ENCODE results near the gene PCDHGC4. TPM values are rescaled to one million over a fixed set of nuclear protein-coding genes. Genes with fewer than 3 reads are reported as not detected.

The PCDHGC4 gene
- total RNA-seq, 1 donor from 2014 or later = 0.05 TPM

DNA sequence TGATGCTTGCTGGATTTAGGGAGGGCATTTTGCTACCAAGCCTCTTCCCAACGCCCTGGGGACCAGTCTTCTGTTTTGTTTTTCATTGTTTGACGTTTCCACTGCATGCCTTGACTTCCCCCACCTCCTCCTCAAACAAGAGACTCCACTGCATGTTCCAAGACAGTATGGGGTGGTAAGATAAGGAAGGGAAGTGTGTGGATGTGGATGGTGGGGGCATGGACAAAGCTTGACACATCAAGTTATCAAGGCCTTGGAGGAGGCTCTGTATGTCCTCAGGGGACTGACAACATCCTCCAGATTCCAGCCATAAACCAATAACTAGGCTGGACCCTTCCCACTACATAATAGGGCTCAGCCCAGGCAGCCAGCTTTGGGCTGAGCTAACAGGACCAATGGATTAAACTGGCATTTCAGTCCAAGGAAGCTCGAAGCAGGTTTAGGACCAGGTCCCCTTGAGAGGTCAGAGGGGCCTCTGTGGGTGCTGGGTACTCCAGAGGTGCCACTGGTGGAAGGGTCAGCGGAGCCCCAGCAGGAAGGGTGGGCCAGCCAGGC, 27.0 kb downstream of the PCDHGC4 start:
- intact Hi-C loops (cut with micrococcal nuclease) = loop anchor here (1.0 to 2.0 kb wide), 5 partner anchors 53 to 191 kb away; partner anchors contain the start of genes PCDHGA10, PCDHGB7 and TAF7

DNA sequence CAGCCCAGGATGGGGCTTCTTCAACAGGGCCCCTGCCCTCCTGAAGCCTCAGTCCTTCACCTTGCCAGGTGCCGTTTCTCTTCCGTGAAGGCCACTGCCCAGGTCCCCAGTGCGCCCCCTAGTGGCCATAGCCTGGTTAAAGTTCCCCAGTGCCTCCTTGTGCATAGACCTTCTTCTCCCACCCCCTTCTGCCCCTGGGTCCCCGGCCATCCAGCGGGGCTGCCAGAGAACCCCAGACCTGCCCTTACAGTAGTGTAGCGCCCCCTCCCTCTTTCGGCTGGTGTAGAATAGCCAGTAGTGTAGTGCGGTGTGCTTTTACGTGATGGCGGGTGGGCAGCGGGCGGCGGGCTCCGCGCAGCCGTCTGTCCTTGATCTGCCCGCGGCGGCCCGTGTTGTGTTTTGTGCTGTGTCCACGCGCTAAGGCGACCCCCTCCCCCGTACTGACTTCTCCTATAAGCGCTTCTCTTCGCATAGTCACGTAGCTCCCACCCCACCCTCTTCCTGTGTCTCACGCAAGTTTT, 27.6 kb downstream of the PCDHGC4 start:
- intact Hi-C loops (cut with micrococcal nuclease) = loop anchor here (1.0 to 2.0 kb wide), 5 partner anchors 52 to 192 kb away; partner anchors contain the start of genes PCDHGA10, PCDHGB7 and TAF7

DNA sequence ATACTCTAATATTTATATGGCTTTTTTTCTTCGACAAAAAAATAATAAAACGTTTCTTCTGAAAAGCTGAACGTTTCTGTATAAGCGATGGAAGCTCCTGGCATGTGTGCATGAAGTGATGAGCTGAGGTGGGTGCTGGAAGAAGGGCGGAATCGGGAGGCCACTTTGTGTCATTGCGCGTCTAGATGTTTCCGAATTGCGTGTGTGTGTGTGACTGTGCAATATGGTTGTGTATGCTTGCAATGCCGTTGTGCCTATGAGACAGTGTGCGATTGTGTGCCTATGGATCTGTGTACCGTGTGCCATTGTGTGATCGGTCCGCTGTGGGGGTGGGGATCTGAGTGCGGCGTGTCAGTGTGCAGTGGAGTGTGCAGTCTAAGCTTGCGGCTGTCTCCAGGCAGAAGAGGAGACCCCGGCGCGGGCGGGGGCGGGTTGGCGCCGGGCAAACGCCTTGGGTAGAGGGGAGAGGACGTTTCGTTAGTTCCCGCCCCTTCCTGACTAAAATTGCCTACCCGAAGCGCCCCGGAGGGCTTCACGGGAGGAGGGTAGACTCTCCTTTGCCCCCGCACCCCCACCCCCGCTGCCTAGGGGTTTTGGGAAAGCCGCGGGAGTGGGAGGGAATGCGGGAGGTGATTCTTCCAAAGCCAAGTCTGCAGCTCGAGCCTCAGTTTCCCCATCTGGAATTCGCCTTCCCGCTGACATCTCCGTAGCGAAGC, 28.2 kb downstream of the PCDHGC4 start:
- intact Hi-C loops (cut with micrococcal nuclease) = loop anchor here (1.0 to 2.0 kb wide), 5 partner anchors 52 to 192 kb away; partner anchors contain the start of genes PCDHGA10, PCDHGB7 and TAF7

DNA sequence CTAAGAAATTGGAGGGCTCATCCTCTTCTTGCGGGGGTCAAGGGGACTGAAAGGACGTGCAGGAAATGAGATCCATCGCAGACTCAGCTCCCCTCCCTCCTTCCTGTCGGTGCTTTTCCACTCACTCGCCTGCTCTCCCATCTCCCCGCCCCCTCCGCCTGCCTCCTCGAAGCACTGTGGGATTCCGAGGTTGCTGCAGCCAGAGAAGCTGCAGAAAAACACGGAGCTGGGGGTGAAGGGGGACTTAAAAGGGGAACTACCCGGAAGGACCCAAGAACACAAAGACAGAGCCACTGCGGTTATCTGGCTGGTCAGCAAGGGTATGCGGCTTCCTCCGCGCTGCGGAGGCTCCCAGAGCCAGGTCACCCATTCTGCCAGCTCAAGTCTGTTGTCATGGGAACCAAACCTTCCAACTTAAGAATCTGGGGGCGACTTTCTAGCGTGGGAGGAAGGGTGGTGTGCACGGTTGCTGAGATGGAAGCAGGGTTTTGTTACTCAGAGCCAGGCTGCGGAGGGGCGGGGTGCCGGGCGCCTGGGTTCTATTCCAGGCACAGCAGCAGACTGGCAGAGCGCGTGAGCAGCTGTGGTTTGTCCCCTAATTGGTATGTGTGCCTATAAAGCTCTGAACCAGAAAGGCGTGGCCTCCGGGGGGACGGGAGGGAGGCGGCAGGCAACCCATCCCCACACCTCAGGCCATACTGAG, 28.9 kb downstream of the PCDHGC4 start:
- intact Hi-C loops (cut with micrococcal nuclease) = loop anchor here (2.0 kb wide), 4 partner anchors 51 to 193 kb away; partner anchors contain the start of genes PCDHGA10 and TAF7

DNA sequence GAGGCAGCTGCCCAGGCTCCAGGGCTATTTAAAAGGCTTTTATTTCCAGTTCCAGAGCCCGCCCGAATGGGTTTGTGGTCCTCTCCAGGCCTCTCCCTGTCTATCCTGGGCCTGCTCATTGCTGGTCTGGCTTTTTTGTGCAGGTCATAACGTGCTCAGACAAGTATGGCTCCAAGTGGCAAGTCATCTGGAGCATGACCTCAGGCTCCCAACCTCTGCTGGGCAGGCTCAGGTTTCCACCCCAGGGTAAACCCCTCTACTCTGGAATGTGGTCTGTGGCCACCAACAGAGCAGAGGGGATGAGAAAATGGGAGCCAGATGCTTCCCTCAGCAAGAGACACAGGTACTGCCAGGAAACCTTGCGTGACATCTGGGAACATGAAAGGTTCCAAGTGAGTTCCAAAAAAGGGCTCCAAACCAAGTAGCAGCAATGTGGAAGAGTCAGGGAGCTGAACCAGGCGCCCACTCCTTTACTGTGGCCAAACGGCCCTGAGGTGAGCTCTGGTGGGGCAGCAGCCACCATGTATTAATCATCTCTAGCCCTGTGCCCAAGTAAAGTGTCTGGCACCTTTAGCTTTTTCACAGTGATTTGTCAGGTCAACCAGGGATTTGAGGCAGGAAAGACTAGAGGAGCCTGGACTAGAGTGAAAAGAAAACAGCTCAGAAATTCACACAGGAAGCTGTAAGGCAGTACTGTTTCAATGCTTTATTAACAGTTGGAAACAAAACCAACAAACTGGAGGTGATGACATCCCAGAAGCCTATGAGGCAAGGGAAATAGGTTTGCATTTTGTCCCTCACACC, 29.7 kb downstream of the PCDHGC4 start:
- intact Hi-C loops (cut with micrococcal nuclease) = no loop called here

DNA sequence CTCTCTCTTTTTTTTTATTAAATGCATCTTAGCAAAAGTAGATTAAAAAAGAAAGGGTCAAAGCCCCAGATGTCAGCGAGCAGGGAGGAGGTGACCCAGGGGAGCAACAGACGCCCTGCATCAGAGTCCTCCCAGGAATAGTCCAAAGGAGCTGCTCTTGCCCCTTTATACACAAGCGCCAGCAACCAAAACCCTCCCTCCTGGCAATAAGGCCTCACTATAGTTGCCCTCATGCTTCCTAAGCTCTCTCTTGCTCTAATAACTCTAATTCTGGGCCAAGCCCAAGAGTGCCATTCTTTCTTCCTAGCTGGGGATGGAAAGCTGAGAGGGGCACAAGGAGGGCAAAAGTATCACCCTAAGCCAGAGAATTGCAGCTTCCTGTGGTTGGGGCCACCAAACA, 30.3 kb downstream of the PCDHGC4 start:
- intact Hi-C loops (cut with micrococcal nuclease) = no loop called here

DNA sequence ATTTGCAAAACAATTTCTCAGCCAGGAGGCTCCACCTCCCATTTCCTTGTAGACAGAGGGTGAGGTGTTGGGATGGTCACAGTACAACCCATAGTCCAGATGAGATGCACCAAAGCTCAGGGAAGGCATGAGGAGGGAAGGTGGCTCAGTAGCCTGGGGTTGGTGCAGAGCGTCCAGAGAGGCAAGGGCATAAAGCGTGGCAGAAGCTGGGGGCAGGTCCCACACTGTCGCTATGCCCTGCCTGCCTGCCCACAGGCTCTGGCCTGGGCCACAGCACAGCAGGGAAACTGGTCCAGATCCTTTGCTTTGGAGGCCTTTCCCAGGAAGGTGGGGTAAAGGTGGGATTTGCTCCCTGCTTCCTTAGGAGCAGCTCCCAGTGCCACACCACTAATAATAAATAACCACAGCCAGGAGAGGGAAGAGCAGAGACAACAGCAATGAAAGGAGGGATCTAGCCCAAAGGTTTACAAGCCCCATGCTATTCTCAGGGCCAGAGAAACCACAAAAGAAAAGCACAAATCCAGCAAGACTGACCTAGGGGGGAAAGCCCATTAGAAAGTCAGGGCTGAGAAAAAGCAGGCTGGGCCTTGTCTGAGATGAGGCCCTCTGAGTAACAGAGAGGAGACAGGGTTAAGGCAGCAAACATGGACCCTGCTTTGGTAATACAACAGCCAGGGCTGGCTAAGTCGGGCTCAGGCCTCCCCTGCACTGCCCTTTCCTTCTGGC, 31.3 kb downstream of the PCDHGC4 start:
- intact Hi-C loops (cut with micrococcal nuclease) = no loop called here

DNA sequence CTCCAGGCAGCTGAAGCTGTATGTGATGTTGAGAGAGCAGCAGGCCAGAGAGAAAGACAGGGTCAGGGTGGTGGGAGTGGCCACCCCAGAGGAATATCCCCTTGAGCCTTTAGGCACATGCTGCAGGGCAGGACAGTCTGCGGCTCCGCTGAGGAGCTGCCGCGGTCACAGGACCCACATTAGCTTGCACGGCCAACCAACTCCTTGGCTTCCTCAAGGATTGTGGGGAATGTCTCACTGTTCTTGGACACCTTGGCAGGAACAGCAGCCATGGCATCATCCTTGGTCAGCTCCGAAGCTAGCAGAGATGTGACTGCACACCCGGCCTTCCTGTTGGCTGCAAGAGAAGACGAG, 31.8 kb downstream of the PCDHGC4 start:
- intact Hi-C loops (cut with micrococcal nuclease) = no loop called here

DNA sequence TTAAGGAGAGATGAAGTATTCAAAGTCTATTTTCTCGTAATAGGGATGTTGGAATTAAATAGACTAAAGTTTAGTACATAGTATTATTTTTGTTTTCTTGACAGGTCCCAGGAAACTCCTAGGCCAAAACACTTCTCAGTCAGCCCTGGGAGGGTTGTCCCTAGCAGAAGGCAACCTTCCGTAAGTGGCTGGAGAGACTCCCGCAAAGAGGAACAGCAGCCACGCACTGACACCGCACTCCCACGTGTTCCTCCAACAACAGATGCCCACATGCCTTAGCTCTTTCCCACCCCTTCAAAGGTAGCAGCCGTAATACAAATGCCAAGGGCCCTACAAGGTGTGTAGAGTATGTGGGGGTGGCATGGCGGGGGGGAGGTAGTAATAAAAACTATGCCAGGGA, 32.5 kb downstream of the PCDHGC4 start:
- intact Hi-C loops (cut with micrococcal nuclease) = no loop called here

DNA sequence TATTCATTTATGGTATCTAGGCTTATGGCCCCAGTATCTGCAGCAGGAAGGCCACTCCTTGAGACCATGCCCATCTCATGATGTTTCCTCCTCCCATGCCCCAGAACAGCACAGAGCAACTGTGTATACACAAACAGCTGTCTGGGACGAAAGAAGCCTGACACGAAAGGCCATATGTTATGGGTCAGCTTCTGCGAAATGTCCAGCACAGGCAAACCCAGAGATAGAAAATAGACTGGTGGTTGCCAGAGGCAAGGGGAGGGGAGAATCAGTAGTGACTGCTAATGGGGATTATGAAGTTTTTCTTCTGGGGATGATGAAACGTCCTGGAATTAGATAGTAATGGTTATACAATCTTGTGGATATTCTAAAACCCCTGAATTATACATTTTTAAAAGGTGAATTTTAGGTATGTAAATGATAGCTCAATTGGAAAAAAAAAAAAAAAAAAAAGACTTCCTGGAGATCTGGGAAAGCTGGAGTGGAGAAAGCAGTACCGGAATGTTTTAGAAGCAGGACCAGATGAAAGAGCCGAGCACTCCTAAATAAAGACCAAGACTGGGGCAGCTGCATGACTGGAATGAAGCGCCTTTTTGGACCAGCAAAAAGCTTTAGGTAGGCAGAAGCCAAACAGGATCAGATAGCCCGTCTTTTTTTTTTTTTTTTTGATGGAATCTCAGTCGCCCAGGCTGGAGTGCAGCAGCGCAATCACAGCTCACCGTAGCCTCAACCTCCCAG, 33.2 kb downstream of the PCDHGC4 start:
- intact Hi-C loops (cut with micrococcal nuclease) = no loop called here

DNA sequence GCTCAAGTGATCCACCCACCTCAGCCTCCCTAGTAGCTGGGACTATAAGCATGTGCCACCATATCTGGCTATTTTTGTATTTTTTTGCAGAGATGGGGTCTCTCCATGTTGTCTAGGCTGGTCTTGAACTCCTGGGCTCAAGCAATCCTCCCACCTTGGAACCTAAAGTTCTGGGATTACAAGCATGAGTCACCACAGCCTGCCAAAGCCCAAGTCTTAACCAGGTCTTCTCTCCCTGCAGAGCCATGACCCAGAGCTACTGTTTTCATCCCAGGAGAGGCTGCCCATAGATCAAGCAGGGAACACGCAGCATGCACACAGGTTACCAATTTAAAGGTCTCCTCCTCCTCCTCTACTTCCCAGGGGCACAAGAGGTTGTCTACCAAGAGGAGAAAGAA, 33.8 kb downstream of the PCDHGC4 start:
- intact Hi-C loops (cut with micrococcal nuclease) = no loop called here

DNA sequence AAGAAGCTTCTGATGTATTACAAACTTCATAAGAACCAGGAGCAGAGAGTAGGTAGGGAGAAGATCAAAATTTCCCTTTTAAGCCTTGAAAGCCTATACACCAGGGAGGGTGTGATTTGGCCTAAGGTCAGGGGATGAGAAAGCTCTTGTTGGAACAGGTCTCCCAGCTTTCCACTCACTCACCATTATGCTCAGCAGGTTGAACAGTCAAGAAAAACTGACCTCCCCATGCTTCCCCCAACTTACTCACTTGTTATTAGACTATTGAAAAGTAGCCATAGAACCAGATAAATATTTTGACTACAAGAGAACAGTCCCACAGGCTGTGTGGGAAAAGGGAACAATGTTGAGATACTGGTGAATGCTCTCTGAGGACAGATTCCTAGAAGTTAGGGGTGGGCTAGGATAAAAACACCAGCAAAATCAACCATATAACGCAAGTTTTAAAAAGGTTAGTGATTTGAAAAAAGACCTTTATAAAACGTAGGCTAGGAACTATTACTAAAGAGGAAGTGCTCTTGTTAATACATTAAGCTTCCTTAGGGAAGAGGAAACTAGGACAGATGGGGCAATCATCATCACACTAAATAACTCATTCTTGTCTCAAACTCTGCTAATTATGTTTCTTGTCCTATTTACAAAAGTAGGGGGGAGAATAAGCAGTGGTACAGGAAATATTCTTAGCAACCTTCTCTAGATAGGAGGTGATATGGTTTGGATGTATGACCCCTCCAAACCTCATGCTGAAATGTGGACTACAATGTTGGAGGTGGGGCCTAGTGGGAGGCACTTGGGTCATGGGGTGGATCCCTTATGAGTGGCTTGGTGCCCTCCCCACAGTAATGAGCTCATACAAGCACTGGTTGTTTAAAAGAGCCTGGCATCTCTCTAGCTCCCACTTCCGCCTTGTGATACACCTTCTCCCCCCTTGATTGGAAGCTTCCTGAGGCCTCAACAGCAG, 35.1 kb downstream of the PCDHGC4 start:
- intact Hi-C loops (cut with micrococcal nuclease) = no loop called here

DNA sequence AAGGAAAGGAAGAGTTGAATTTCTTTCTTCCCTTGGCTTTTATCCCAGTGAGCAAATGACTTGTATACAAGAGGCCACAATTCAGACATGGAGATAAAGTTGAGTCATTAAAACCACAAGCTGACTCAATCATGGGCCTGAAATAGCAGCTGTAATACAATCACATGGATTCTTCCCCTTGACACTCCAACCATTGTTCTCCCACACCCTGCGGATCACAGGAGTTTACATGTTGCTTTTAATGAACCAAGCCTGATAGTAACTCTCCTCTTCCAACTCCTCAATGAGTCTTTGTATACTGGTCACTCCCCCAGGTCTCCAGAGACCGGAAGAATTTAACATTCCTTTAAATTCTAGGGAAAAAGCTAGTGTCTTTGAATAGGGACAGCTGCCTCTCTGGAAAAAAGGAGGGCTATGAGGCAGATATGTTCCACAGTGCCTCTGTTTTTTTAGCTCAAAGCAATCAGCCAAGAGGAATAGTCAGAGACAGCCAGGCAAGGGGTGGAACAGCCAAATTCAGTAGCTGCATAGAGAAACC, 36.5 kb downstream of the PCDHGC4 start:
- intact Hi-C loops (cut with micrococcal nuclease) = no loop called here

DNA sequence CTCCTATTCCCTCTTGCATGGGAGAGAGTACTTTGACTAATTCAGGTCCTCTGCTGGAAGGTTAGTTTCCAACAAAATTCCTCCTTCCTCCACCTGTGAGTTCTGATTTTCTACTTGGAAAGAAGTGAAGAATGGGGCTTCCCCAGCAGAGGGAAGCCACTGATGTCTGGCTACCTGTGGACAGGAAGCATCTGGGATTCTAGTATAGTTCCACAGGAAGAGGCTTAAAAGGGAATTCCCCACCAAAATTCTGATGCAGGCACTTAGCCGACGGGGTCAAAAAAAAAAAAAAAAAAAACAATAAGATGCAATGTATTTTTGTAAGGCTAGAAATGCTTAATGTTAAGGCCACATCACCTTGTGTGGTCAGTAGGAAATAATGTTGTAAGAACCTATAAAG, 37.5 kb downstream of the PCDHGC4 start:
- intact Hi-C loops (cut with micrococcal nuclease) = no loop called here

DNA sequence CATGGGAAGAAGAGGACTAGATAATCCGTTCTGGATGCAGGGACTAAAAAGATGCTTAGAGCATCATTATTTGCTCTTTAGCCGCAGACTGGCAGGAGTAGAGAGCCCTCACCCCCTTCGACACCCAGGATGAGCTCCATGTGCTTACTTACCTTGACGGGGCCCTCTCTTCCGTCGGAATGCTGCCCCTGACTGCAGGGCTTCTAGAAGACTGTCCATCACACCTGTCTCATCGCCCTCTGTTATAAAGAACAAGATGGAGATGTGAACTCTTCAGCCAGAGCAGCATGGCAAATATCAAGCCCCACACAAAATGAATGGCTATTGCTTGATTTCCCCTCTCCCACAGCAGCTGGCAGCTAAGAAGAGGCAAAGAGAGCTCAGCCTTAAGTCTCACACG, 39.2 kb downstream of the PCDHGC4 start:
- intact Hi-C loops (cut with micrococcal nuclease) = no loop called here

DNA sequence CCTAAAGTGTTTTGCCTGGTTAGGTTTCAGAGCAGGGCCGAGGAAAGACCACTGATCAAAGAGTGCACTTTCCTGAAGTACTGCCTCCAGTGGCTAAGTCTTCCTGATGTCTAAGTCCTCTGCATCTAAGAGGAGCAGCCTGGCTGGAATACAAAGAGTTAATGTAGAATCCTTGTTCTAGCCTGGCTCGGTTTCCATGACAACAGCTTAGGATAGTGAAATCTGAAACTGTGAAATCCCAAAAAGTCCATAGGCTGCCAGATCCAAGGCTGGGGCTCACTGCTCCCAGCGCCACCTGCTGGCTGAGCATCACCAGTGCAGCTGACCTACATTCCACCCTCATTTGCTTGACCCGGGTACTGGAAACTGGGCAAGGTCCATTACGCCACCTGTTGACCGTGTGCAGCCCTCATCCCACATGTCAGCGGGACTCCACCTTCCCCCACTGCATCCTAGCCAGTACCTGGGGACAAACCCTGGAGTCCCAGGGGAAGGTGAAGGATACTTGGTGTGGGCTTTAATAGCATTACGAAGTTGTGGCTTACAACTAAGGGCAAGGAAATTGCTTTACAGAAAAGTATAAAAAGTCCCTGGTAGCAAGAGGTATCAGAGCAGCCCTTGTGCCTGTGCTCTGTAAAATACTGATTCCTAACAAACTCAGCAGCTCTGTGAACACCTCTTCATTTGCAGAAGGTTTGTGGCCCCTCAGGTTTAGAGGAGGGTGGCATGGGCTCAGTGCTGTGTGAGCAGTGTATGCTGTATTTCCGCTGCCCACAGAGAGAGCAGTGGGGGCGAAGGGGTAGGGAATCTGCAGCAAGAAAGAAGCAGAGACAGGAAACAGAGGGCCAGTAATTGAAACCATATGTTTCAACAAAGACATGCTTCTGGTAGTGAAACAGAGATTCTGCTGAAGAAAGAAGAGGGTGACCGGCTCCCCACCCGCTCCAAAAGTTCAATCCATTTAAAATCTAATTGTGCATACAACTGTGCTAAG, 40.1 kb downstream of the PCDHGC4 start:
- intact Hi-C loops (cut with micrococcal nuclease) = no loop called here

DNA sequence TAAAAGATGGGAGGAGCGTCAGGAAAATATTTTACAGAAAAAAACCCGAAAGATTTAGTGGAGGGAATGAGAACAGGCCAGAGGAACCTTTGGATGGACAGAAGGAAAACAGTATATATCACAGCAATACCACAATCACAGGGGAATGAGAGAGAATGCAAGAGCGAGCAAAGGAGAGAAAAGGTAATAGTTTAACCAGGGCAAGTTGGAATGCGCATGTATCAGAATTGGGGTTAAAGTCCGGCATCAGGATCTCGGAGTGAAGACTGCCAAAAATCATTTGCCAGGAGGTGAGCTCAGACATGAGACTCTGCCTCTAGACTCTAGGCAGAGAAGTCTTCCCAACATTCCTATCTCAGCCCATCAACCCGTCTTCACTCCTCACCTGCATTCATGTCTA, 40.8 kb downstream of the PCDHGC4 start:
- intact Hi-C loops (cut with micrococcal nuclease) = no loop called here
